ENCODE measurements around the gene LRRC63.

DNA sequence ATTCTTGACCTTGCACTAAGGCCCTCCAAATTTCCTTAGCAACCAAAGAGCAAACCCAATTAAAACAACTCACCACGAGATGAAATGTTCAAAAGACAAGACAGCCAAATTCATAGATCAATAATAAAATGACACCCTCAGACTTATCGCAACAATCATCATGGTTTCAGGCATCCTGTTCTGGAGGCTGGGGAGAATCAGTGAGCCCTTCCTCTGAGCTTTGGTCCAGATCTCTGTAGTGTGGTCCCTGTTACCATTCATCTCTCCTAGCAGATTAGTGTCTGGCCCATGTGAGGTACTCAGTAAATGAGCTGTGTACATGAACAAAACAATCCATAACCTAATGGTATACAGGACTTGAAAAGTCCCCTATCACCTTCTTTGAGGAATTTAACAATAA lies 42.0 kb upstream of the LRRC63 start:
- no peak for TF ChIP-seq POLR2A (IDR thresholded peaks at IDR 0.05)
- TF ChIP-seq, protein P1, sequence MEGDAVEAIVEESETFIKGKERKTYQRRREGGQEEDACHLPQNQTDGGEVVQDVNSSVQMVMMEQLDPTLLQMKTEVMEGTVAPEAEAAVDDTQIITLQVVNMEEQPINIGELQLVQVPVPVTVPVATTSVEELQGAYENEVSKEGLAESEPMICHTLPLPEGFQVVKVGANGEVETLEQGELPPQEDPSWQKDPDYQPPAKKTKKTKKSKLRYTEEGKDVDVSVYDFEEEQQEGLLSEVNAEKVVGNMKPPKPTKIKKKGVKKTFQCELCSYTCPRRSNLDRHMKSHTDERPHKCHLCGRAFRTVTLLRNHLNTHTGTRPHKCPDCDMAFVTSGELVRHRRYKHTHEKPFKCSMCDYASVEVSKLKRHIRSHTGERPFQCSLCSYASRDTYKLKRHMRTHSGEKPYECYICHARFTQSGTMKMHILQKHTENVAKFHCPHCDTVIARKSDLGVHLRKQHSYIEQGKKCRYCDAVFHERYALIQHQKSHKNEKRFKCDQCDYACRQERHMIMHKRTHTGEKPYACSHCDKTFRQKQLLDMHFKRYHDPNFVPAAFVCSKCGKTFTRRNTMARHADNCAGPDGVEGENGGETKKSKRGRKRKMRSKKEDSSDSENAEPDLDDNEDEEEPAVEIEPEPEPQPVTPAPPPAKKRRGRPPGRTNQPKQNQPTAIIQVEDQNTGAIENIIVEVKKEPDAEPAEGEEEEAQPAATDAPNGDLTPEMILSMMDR (IDR thresholded peaks at IDR 0.05): no peak

All from upper lobe of left lung (tissue), 4 donors.